ENCODE results near the gene RRBP1.

DNA sequence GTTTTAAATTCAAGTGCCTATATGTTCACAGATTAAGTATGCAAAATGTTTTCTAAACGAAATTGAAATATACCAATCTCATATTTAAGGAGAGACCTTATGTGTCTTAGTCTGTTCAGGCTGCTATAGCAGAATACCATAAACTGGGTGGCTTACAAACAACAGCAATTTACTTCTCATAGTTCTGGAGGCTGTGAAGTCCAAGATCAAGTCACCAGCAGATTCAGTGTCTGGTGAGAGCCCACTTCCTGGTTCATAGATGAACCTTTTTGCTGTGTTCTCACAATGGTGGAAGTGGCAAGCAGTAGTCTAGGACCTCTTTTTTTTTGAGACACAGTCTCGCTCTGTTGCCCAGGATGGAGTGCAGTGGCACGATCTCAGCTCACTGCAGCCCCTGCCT is 115.7 kb downstream of the RRBP1 start:
- TF ChIP-seq, protein P1, sequence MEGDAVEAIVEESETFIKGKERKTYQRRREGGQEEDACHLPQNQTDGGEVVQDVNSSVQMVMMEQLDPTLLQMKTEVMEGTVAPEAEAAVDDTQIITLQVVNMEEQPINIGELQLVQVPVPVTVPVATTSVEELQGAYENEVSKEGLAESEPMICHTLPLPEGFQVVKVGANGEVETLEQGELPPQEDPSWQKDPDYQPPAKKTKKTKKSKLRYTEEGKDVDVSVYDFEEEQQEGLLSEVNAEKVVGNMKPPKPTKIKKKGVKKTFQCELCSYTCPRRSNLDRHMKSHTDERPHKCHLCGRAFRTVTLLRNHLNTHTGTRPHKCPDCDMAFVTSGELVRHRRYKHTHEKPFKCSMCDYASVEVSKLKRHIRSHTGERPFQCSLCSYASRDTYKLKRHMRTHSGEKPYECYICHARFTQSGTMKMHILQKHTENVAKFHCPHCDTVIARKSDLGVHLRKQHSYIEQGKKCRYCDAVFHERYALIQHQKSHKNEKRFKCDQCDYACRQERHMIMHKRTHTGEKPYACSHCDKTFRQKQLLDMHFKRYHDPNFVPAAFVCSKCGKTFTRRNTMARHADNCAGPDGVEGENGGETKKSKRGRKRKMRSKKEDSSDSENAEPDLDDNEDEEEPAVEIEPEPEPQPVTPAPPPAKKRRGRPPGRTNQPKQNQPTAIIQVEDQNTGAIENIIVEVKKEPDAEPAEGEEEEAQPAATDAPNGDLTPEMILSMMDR (IDR thresholded peaks at IDR 0.05; ENCODE audit: poor library complexity) = no peak
- TF ChIP-seq EZH2 (IDR thresholded peaks at IDR 0.05; ENCODE audit: borderline replicate concordance) (no peak), EZH2phosphoT487 (IDR thresholded peaks at IDR 0.05; ENCODE audit: low read depth, severe bottlenecking, unreplicated experiment) (no peak)

All from hepatocyte (in vitro differentiated cells).